IPS-18c (cell line): Measurements from ENCODE around the gene LPP.
"Not testable (repeated sequence)": the region's sequence is repeated elsewhere in the genome, so short reads cannot be mapped to it uniquely, and the experiment has no call there.

ENCODE experiments used
- H3K4me3 ChIP-seq: 2 replicates; pipeline ENCODE4 v1.7.0; 2013; ENCODE audit warnings: low read depth, mild to moderate bottlenecking, low read length, moderate library complexity; ENCODE audit not compliant: insufficient read depth
- H3K9me3 ChIP-seq: one replicate; pipeline ENCODE4 v1.6.1; 2013; ENCODE audit warnings: mild to moderate bottlenecking, low read length, moderate library complexity; ENCODE audit not compliant: control insufficient read depth, insufficient read depth

Gene LPP

DNA sequence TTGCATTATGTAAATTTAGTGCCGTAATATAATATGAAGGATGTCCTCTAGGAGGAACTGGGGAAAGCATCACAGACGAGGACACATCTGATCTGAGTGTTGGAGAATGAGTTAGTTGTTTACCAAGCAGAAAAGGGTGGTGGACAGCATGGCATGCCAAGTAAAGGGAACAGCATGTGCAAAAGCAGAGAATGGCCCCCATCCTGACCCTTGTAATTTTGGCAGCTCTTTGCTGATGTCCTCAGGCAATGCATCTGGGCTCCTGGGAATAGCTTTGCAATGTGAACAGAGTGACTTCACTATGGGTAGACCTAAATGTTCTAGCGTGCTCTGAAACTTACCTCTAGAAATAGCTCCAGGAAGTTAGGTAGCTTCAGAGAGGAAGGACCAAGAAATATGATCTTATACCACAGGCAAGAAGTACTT, 263.3 kb downstream of the LPP start:
- H3K9me3 ChIP-seq = no peaks in the 10 kb centered on the region
- no peak overlapping the region for H3K4me3 ChIP-seq

DNA sequence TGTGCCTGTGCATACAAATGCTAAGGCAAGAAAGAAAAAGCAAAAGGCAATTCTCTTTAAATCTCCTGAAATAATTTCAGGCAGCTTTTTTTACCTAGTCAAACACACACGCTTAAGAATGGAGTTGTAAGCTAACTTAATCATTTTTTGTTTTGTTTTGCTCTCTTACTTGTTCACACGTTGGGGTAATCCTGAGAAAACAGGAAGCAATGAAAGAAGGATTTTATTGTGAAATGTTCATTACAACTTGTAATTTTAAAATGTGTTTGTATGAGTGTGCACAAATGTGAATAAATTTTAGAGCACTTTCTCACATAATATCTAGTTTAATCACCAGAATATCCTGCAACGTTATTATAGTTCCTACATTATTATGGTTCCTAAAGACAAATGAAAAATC, 263.8 kb downstream of the LPP start:
- Histone ChIP-seq H3K9me3 (no peaks in the 10 kb centered on the region), H3K4me3 (no peak overlapping the region)

DNA sequence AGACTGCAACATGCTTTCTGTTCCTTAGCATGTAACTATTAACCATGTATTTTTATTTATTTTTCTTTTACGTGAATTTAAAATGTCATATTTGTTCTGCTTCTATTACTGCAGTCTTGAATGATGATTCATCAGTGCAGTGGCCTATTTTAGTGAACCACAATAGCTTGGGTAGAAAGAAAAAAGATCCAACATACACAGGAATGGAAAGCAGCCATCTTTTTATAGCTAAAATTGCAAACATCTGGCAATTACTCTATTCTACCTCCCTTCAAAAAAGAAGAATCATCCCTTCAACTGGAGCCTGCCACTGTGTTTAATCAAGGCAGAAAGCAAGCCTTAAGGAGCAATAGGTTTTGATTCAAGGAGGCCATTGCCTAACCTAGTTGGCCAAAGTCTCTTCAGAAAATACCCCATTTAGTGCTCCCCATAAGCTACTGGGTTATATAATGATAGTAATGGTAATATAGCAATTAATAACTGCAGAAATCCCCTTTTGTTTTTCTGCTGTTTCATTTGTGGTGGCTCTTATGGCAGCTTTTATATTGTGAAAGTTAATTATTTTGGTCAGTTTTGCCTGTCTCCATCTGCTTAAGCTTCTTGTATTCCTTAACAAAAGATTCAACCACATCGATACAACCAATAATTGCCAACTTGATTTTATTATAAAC, 267.3 kb downstream of the LPP start:
- H3K9me3 ChIP-seq = no peaks in the 10 kb centered on the region

DNA sequence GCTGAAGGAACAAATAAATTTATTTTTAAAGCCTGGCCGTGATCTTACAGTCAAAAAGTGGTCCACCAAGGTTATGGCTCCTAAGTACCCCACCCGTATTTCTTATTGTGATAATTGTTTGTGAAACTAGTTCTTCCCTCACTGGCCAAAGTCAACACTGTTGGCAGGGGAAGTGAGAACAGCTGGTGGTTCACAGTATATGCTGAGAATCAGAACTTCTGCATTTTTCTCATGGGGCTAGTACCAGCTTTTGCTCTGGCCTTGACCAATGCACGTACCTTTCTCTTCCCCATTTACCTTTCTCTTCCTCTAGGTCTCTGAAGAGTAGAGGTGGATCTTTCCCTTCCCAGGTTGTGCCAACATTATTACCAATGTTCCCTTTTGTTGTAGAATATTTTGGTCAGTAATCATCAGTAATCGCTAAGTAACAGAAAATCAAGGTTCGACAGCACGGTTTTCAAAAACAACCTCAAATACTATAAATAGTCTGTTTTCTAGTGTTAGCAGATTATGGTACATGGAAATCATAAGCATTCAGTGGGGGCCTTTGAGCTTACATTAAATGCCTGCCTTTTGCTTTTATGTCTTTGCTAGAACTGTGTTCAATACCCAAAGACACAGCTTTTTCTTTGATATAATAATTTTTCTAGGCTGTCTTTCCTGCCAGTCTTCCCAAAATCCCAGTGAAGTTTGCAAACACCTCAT, 268.0 kb downstream of the LPP start:
- Histone ChIP-seq H3K9me3 (no peaks in the 10 kb centered on the region), H3K4me3 (no peak overlapping the region)

More for the DNA sequence above, 267.3 kb downstream of the LPP start:
- no peak overlapping the region for H3K4me3 ChIP-seq

DNA sequence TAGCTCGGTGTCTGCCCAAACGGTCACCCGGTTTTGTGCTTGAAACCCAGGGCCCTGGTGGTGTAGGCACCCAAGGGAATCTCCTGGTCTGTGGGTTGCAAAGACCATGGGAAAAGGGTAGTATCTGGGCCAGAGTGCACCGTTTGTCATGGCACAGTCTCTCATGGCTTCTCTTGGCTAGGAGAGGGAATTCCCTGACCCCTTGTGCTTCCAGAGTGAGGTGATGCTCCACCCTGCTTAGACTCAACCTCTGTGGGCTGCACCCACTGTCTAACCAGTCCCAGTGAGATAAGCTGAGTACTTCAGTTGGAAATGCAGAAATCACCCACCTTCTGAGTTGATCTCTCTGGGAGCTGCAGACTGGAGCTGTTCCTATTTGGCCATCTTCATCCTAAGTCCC, 274.0 kb downstream of the LPP start:
- not testable (repeated sequence) for H3K4me3 ChIP-seq, H3K9me3 ChIP-seq

DNA sequence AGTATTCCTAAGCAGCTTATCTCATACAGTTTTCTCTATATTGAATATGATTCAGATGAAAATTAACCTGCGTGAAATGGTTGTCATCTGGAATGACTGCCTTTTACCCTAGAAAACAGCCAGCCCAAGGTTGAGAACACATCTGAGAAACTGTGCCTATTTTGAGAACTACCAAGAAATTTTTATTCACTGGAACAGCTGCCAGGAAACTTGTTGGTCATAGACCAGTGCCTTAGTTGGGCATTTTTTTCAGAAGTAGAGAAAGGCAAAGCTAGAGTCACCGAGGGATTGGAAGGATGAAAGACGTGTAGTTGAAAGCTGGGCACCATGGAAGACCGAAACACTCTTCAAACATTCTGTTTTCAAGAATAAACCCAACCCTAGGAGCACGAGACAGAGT, 277.1 kb downstream of the LPP start:
- no peaks in the 10 kb centered on the region for H3K9me3 ChIP-seq
- no peak overlapping the region for H3K4me3 ChIP-seq

DNA sequence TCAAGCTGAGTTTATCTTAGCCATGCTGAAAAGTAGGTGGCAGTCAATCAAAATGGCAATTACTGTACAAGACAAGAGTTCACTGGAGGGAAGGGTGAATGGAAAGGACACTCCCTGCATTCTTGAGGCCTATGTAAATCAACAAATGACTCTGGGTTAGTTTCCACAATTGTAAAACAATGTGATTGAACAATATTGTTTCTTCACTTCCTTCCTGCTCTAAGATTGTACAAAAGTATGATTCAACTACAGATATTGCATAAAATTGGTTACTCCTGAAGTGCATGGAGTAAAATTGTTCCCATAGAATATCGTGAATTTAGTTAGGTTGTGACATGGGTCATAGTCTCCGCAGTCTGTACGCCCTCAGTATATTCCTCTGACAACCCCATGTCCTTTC, 277.6 kb downstream of the LPP start:
- no peaks in the 10 kb centered on the region for H3K9me3 ChIP-seq
- H3K4me3 ChIP-seq = no peak overlapping the region

DNA sequence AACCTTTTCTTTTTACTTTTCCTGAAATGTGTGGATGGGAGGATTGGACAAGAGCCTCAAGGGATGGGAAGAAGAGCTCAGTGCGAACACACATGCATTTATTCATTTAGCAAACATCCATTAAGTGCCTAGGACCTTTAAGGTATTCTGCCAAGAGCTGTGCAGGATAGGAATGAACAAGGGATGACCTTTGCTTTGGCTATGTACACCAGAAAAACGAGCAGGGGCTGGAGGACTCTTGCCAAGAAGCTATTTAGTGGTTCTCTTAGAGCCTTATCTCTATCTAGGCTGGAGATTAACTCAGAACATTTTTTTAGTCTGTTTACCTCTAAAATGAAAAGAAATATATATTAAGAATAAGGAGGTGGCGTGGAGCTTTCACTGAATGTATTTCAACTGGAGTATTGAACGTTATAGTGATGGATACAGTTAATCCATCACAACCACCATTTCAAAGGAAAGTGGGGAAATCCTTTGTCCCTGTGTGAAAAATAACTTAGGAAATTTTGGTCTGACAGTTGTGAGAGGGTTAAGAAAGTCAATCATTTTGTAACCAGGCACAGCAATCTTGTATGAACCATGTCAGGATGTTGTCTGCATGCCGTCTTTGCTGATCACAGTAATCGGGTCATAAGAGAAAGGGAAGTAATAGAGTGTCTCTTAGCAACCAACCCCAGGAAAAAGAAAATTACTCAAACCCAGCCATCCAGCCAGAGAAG, 279.0 kb downstream of the LPP start:
- H3K9me3 ChIP-seq = no peaks in the 10 kb centered on the region
- no peak overlapping the region for H3K4me3 ChIP-seq

DNA sequence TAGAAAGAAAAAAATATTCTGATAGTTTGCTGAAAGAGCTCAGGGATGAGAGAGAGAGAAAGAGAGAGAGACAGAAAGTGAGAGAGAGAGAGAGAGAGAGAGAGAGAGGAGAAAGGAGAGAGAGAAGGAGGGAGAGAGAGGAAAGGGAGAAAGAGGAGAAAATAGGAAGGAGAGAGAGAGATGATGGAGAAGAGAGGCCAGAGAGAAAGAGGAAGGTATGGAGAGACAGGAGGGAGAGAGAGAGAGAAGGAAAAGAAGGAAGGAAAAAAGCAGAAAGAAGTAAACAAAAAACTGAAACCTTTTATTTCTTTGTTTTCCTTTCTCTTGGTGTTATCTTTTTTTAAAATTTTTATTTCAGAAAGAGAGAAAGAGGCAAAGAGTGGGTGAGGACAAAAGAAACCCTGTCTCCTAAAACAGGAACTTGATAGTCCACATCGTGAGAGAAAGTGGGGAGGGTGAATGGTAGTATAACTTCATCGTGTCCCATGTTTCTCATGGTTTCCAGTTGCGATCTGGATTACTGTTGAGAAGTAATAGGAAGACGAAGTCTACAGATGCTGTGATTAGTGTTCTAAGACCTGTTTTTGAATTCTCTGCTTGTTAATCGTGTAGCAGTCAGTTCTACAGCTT, 279.7 kb downstream of the LPP start:
- H3K4me3 ChIP-seq = no peak overlapping the region
- no peaks in the 10 kb centered on the region for H3K9me3 ChIP-seq

DNA sequence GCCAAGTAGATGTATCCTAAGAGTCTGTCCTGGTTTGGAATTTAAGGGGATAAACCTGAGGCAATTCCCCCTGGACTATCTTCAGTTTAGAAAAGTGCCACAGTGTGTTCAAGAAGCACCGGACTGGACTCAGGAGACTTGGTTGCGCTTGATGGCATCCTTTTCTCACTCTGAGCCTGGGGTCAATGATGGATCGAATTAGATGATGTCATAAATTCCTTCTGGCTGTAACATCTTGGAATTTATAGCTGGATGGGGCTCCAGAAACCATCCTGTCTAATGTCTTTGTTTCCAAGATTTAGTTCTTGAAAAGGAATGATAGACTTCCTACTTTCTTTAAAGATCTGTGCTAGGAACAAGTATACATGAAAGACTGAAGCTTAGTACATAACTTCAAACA, 280.6 kb downstream of the LPP start:
- no peak overlapping the region for H3K4me3 ChIP-seq
- H3K9me3 ChIP-seq = no peaks in the 10 kb centered on the region

DNA sequence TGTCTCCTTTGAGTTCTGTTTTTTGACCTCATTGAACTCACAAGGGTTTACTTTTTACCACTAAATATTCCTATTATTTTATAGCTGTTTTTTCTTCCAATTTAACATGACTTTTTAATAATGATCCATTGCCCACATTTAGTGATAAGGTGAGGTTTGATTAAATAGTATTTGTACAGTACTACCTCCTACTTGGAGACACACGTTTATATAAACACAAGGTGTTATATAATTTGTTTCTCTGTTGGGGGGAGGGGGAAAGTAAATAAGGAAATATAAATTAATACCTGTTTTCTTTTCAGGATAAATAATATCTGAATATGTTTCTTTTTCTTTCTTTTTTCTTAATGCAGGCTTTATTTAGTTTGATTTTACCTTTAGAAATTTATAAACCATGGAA, 281.3 kb downstream of the LPP start:
- Histone ChIP-seq H3K9me3 (no peaks in the 10 kb centered on the region), H3K4me3 (no peak overlapping the region)

DNA sequence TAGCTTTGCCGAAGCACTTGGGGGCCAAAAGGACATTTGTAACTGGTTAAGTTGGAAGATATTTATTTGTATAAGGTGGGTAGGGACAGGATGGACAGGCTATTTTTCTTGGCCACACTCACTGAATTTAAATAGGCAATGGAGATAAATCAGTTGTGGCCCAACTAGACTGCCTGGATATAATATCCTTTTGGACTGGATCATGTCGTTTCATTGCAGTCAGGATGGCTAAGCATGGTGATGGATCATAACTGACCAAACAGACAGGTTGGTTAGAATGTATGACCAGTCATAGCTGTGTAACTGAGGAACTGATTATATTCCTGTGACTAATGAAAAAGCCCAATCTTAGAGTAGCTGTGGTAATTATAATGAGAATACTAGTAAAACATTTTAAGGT, 284.0 kb downstream of the LPP start:
- Histone ChIP-seq H3K4me3 (no peak overlapping the region), H3K9me3 (no peaks in the 10 kb centered on the region)

DNA sequence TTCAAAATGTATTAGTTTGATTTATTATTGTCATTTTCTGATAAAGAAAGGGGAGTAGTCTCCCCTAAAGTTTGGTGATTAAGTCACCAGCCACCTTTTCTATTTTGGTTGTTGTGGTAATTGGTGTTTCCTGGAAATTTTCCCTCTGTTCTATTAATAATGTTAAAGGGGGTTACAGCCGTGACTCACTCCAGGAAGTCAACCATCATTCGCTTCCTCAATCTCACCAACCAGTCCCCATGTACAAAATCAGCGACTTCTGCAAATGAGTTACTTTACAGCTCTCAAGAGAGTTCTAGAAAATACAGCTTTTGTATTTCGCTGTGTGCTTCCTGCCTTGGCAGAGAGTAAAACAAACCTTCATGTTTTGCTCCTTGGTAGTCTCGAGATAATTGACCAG, 285.1 kb downstream of the LPP start:
- no peak overlapping the region for H3K4me3 ChIP-seq
- no peaks in the 10 kb centered on the region for H3K9me3 ChIP-seq

DNA sequence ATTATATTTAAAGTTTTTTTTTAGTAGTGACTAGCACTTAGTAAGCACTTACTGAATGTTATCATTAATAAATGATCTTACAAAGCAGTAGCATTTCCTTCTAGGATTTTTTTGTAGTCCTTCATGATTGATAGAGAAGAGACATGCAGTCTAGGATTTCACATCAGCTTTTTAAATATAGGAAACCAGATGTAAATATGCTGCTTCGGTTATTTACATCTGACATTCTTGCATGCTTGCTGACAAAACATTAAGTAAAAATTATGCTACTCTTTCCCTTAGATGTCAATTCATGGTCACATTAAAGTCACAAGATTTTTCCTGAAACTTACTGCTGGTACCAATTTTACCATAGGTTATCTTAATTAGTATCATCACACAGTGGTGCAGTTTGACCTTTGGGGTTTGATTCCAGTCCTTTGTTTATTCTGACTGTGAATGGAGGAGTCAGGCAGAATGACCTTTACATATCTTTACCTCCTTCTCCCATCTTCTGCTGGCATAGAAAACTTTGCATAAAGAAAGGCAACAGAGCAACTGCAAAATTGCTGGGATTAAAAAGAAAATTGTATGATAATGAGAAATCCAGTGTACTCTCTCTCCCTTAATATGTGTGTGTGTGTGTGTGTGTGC, 286.5 kb downstream of the LPP start:
- Histone ChIP-seq H3K4me3 (no peak overlapping the region), H3K9me3 (no peaks in the 10 kb centered on the region)

DNA sequence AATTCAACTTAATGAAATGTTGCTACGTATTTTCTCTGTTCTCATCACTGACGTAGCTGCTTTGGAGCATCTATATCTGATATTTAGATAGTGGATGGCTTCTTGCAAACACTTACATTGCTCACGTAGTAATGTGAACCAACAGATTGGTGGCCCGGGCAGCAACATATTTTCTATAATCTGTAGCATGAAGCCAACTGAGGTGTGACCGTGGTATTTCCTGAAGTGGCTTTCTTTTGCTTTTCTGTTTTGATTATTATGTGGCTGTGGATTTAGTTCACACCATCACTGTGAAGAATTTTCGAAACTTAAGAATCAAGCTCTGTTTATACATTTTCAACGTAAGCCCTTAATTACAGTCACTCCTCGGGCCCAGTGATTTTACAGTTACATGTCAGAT, 288.5 kb downstream of the LPP start:
- no peaks in the 10 kb centered on the region for H3K9me3 ChIP-seq
- H3K4me3 ChIP-seq = no peak overlapping the region

DNA sequence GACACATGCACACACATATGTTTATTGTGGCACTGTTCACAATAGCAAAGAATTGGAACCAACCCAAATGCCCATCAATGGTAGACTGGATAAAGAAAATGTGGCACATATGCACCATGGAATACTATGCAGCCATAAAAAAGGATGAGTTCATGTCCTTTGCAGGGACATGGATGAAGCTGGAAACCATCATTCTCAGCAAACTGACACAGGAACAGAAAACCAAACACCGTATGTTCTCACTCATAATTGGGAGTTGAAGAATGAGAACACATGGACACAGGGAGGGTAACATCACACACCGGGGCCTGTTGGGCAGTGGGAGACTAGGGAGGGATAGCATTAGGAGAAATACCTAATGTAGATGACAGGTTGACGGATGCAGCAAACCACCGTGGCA, 291.2 kb downstream of the LPP start:
- not testable (repeated sequence) for H3K4me3 ChIP-seq, H3K9me3 ChIP-seq

DNA sequence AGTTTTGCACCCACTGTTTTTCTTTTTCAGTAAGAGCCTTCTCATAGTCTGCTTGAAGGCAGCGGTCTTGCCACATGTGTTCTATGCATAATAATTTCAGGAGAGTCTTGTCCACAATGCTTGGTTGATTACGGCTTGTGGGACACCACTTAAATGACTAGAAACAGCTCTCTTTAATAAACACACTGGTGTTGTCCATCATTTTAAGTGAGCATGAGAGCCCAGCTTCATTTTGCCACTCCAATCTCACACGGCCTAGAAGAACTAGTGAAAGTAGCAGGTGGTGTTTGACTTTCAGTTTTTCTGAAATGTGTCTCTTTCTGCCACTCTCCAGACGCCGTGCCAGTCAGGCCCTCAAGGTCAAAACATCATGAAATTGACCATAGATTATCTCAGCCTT, 292.1 kb downstream of the LPP start:
- H3K4me3 ChIP-seq = no peak overlapping the region
- H3K9me3 ChIP-seq = no peaks in the 10 kb centered on the region
